Trophoblast cell (in vitro differentiated cells and primary cell): ENCODE data around the gene PIK3R3.

Experiments used
- DNase-seq, 2 donors: peaks; one replicate each; pipeline ENCODE4 v3.0.0-alpha.2; 2016
- H2AFZ ChIP-seq: 2 replicates; pipeline ENCODE4 v1.6.1; 2013; ENCODE audit warnings: low read length, moderate library complexity, mild to moderate bottlenecking; ENCODE audit not compliant: insufficient read depth, poor library complexity
- H2AK5ac ChIP-seq: 2 replicates; pipeline ENCODE4 v1.6.1; 2013; ENCODE audit warnings: mild to moderate bottlenecking, low read length
- H2BK120ac ChIP-seq: 2 replicates; pipeline ENCODE4 v1.6.1; 2013; ENCODE audit warnings: low read length, mild to moderate bottlenecking, moderate library complexity; ENCODE audit not compliant: insufficient read depth, poor library complexity
- H2BK12ac ChIP-seq: 2 replicates; pipeline ENCODE4 v1.6.1; 2013; ENCODE audit warnings: mild to moderate bottlenecking, low read length, moderate library complexity
- H2BK5ac ChIP-seq: 2 replicates; pipeline ENCODE4 v1.6.1; 2013; ENCODE audit warnings: low read length, low read depth, moderate library complexity, mild to moderate bottlenecking; ENCODE audit not compliant: poor library complexity
- H3K14ac ChIP-seq: 2 replicates; pipeline ENCODE4 v1.6.1; 2013; ENCODE audit warnings: mild to moderate bottlenecking, low read length
- H3K18ac ChIP-seq: 2 replicates; pipeline ENCODE4 v1.6.1; 2013; ENCODE audit warnings: mild to moderate bottlenecking, low read length
- H3K23ac ChIP-seq: 2 replicates; pipeline ENCODE4 v1.6.1; 2013; ENCODE audit warnings: low read length
- H3K27ac ChIP-seq: 2 replicates; pipeline ENCODE4 v1.5.1; 2013; ENCODE audit warnings: low read depth, mild to moderate bottlenecking, inconsistent platforms, low read length, moderate library complexity
- H3K27me3 ChIP-seq: 2 replicates; pipeline ENCODE4 v1.6.1; 2013; ENCODE audit warnings: inconsistent platforms, mild to moderate bottlenecking, low read length, moderate library complexity; ENCODE audit not compliant: insufficient read depth
- H3K36me3 ChIP-seq, 2 experiments: 1 replicate in 1 of 2; 2 replicates in 1 of 2; pipeline ENCODE4 v1.6.1; 2013; ENCODE audit warnings: low read length in 2 of 2, mild to moderate bottlenecking in 2 of 2, moderate library complexity in 1 of 2; ENCODE audit not compliant: insufficient read depth in 2 of 2, control insufficient read depth in 1 of 2
- H3K4ac ChIP-seq: 2 replicates; pipeline ENCODE4 v1.6.1; 2013; ENCODE audit warnings: low read depth, mild to moderate bottlenecking, low read length, moderate library complexity
- H3K4me1 ChIP-seq, 2 experiments: 1 replicate in 1 of 2; 2 replicates in 1 of 2; pipeline ENCODE4 v1.6.1; 2013; ENCODE audit warnings: low read length in 2 of 2, mild to moderate bottlenecking in 2 of 2, moderate library complexity in 1 of 2; ENCODE audit not compliant: insufficient read depth in 2 of 2, control insufficient read depth in 1 of 2
- H3K4me2 ChIP-seq: 2 replicates; pipeline ENCODE4 v1.6.1; 2013; ENCODE audit warnings: inconsistent platforms, mild to moderate bottlenecking, low read length, moderate library complexity
- H3K4me3 ChIP-seq: 2 replicates; pipeline ENCODE4 v1.5.1; 2013; ENCODE audit warnings: mild to moderate bottlenecking, low read depth, low read length, inconsistent platforms
- H3K79me1 ChIP-seq: one replicate; pipeline ENCODE4 v1.6.1; 2013; ENCODE audit warnings: low read length
- H3K79me2 ChIP-seq: 2 replicates; pipeline ENCODE4 v1.6.1; 2013; ENCODE audit warnings: low read length, mild to moderate bottlenecking; ENCODE audit not compliant: control insufficient read depth, insufficient read depth, poor library complexity
- H3K9ac ChIP-seq: 2 replicates; pipeline ENCODE4 v1.6.1; 2013; ENCODE audit warnings: mild to moderate bottlenecking, low read length
- H3K9me3 ChIP-seq: 2 replicates; pipeline ENCODE4 v1.6.1; 2013; ENCODE audit warnings: low read depth, mild to moderate bottlenecking, control low read depth, inconsistent platforms, low read length; ENCODE audit not compliant: insufficient read depth
- H4K12ac ChIP-seq: 2 replicates; pipeline ENCODE4 v1.6.1; 2013; ENCODE audit warnings: low read depth, mild to moderate bottlenecking, low read length, moderate library complexity
- H4K8ac ChIP-seq: 2 replicates; pipeline ENCODE4 v1.6.1; 2013; ENCODE audit warnings: low read depth, mild to moderate bottlenecking, low read length, moderate library complexity
- H4K91ac ChIP-seq: one replicate; pipeline ENCODE4 v1.6.1; 2013; ENCODE audit warnings: low read depth, mild to moderate bottlenecking, low read length, moderate library complexity
- WGBS: extraction: QIAGEN DNeasy Blood & Tissue Kit; methylation state at CpG from one replicate; pipeline ENCODE4 v1.1.7; 2013; ENCODE audit warnings: missing lambda C conversion rate; ENCODE audit not compliant: insufficient read length, insufficient coverage; ENCODE audit errors: extremely low coverage; 5-methylcytosine and 5-hydroxymethylcytosine counted together

Gene PIK3R3

GRCh38 chr1:45999507-45999906, 132.9 kb downstream of the PIK3R3 start:
- H2AK5ac ChIP-seq = no peak overlapping the region
- H3K4me1 ChIP-seq = no peaks in the 10 kb centered on the region
- no peaks in the 10 kb centered on the region for H3K27me3 ChIP-seq
- H3K36me3 ChIP-seq = peaks cover 0 to 3% of the 10 kb centered on the region in 2 experiments
- H3K9me3 ChIP-seq = peaks cover 1% of the 10 kb centered on the region
- no peaks in the 10 kb centered on the region for H3K79me2 ChIP-seq
- H2BK12ac ChIP-seq = no peak overlapping the region
- H4K12ac ChIP-seq = no peak overlapping the region
- H2BK5ac ChIP-seq = no peak overlapping the region
- no peak overlapping the region for H2BK120ac ChIP-seq
- H3K4me2 ChIP-seq = no peak overlapping the region
- no peak overlapping the region for H2AFZ ChIP-seq
- no peak overlapping the region for H3K18ac ChIP-seq
- no peak overlapping the region for H3K14ac ChIP-seq
- no peak overlapping the region for H3K9ac ChIP-seq
- no peak overlapping the region for H4K91ac ChIP-seq
- H3K4me3 ChIP-seq = no peak overlapping the region
- H3K23ac ChIP-seq = no peak overlapping the region
- no peaks in the 10 kb centered on the region for H3K79me1 ChIP-seq
- H4K8ac ChIP-seq = no peak overlapping the region
- no peak overlapping the region for H3K4ac ChIP-seq
- no CpG with 5 or more reads among the region's 2 CpGs for WGBS
- no peak overlapping the region for H3K27ac ChIP-seq
- DNase-seq = no peak

- no peak overlapping the region for H4K91ac ChIP-seq
- H3K79me1 ChIP-seq = no peaks in the 10 kb centered on the region
- no peak overlapping the region for H2BK120ac ChIP-seq
- H3K18ac ChIP-seq = no peak overlapping the region
- no peak overlapping the region for H3K14ac ChIP-seq
- H2AFZ ChIP-seq = no peak overlapping the region
- H3K27me3 ChIP-seq = no peaks in the 10 kb centered on the region
- H3K36me3 ChIP-seq = peaks cover 0 to 3% of the 10 kb centered on the region in 2 experiments
- H2BK12ac ChIP-seq = no peak overlapping the region
- H4K8ac ChIP-seq = no peak overlapping the region
- peaks cover 1% of the 10 kb centered on the region for H3K9me3 ChIP-seq
- no peak overlapping the region for H4K12ac ChIP-seq
- no peak overlapping the region for H3K23ac ChIP-seq
- H3K4me1 ChIP-seq = no peaks in the 10 kb centered on the region
- no peak overlapping the region for H3K9ac ChIP-seq
- WGBS = no CpG with 5 or more reads among the region's 3 CpGs
- no peak overlapping the region for H3K4ac ChIP-seq
- no peaks in the 10 kb centered on the region for H3K79me2 ChIP-seq
- no peak overlapping the region for H3K4me2 ChIP-seq
- DNase-seq = no peak
- no peak overlapping the region for H2AK5ac ChIP-seq
- H3K4me3 ChIP-seq = no peak overlapping the region
- H3K27ac ChIP-seq = no peak overlapping the region
- no peak overlapping the region for H2BK5ac ChIP-seq
Measured at GRCh38 chr1:45998020-45998617, 134.3 kb downstream of the PIK3R3 start.

- Histone ChIP-seq H3K14ac (no peak overlapping the region), H2BK120ac (no peak overlapping the region), H3K18ac (no peak overlapping the region), H2BK5ac (no peak overlapping the region), H3K27me3 (no peaks in the 10 kb centered on the region), H3K79me2 (no peaks in the 10 kb centered on the region), H3K36me3 (no peaks in the 10 kb centered on the region), H4K8ac (no peak overlapping the region), H3K4ac (no peak overlapping the region), H3K4me2 (no peak overlapping the region), H2AK5ac (no peak overlapping the region), H3K9ac (no peak overlapping the region), H2AFZ (no peak overlapping the region), H4K91ac (no peak overlapping the region), H2BK12ac (no peak overlapping the region), H3K4me3 (no peak overlapping the region), H3K27ac (no peak overlapping the region), H3K79me1 (no peaks in the 10 kb centered on the region), H4K12ac (no peak overlapping the region), H3K4me1 (no peaks in the 10 kb centered on the region), H3K9me3 (peaks cover 1% of the 10 kb centered on the region), H3K23ac (no peak overlapping the region)
- no peak for DNase-seq
- no CpG with 5 or more reads among the region's 8 CpGs for WGBS
Measured at GRCh38 chr1:45995298-45995697, 137.1 kb downstream of the PIK3R3 start.

GRCh38 chr1:45994423-45994822, 138.0 kb downstream of the PIK3R3 start:
- Histone ChIP-seq H3K14ac (no peak overlapping the region), H4K12ac (no peak overlapping the region), H3K4me2 (no peak overlapping the region), H3K27me3 (no peaks in the 10 kb centered on the region), H3K23ac (no peak overlapping the region), H3K4me1 (no peaks in the 10 kb centered on the region), H3K9me3 (no peaks in the 10 kb centered on the region), H2BK5ac (no peak overlapping the region), H2AFZ (no peak overlapping the region), H3K79me2 (no peaks in the 10 kb centered on the region), H2AK5ac (no peak overlapping the region), H4K91ac (no peak overlapping the region), H3K9ac (no peak overlapping the region), H3K18ac (no peak overlapping the region), H2BK12ac (no peak overlapping the region), H3K4me3 (no peak overlapping the region), H4K8ac (no peak overlapping the region), H3K36me3 (no peaks in the 10 kb centered on the region), H3K4ac (no peak overlapping the region), H2BK120ac (no peak overlapping the region), H3K27ac (no peak overlapping the region), H3K79me1 (no peaks in the 10 kb centered on the region)
- WGBS = no CpG with 5 or more reads among the region's 6 CpGs
- no peak for DNase-seq
